ENCODE data around the gene TAOK3. TPM values are rescaled to one million over a fixed set of nuclear protein-coding genes. Genes with fewer than 3 reads are reported as not detected.
A peak's percentile ranks its signal among the peaks of the same experiment; 100 is the strongest.

TAOK3 gene
- total and polyA plus RNA-seq, 2 of the 4 experiments (the other 2 are of a cell fraction) = 26.3 to 54.5 TPM

DNA sequence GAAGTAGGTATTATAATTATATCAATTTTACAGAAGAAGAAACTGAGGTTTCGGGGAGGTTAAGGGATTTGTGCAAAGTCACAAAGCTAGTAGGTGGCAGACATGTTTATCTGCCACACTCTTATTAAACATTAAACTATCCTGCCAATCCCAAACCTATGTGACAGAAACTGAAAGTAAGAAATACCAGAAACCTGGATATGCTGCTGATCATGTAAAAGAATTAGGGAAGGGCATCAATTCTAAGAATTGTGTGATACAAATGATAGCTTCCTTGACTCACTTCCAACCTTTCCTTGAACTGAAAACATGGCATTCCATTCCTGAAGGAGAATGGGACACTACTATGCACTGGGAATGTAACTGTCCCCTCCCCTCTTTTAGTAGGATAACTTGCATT, 16.9 kb downstream of the TAOK3 start:
- Histone ChIP-seq H3K36me3 (ENCODE audit: control insufficient read depth, insufficient read depth, low read length) (no peaks in the 10 kb centered on the region), H3K9ac (ENCODE audit: low read depth, low read length) (no peak overlapping the region), H3K4me2 (ENCODE audit: low read depth, low read length) (peak overlapping the region; percentile 68), H3K79me1 (ENCODE audit: low read depth in 1 of 2, low read length in 2 of 2) (peaks cover 17 to 54% of the 10 kb centered on the region in 2 experiments), H3K9me3 (ENCODE audit: control insufficient read depth, insufficient read depth, low read length) (no peaks in the 10 kb centered on the region), H2AK9ac (replicated peaks; ENCODE audit: low read depth, low read length, poor library complexity) (no peak overlapping the region), H2BK15ac (ENCODE audit: low read depth, low read length) (no peak overlapping the region; the same call in 2 of the 3 replicates), H4K8ac (ENCODE audit: low read depth in 2 of 2, low read length in 2 of 2) (0 out of 4 replicates have a peak overlapping the region, but pooled peaks of 1 of the 2 experiments have one; percentile 43), H3K4me1 (ENCODE audit: control insufficient read depth, insufficient read depth, low read length) (peaks cover 9% of the 10 kb centered on the region), H2AK5ac (ENCODE audit: low read depth, low read length) (no peak overlapping the region; the same call in 1 of the 2 replicates), H3K27me3 (ENCODE audit: control insufficient read depth, insufficient read depth, low read length) (no peaks in the 10 kb centered on the region), H3K23ac (ENCODE audit: low read depth, low read length) (peak overlapping the region; percentile 78; the same call in 1 of the 2 replicates), H4K91ac (ENCODE audit: insufficient read depth, low read depth, low read length) (no peak overlapping the region), H4K5ac (ENCODE audit: low read depth, low read length) (no peak overlapping the region), H3K18ac (ENCODE audit: low read depth, low read length) (peak overlapping the region; percentile 33; the same call in 1 of the 2 replicates), H2BK120ac (ENCODE audit: low read depth, low read length) (peak overlapping the region; percentile 49; the same call in 1 of the 2 replicates), H4K20me1 (ENCODE audit: insufficient read depth, low read length) (peaks cover 4% of the 10 kb centered on the region; the same call in 1 of the 2 replicates), H3K4me3 (ENCODE audit: insufficient read depth, low read depth, low read length) (no peak overlapping the region), H3K27ac (ENCODE audit: insufficient read depth, low read length) (no peak overlapping the region), H3K56ac (ENCODE audit: extremely low read depth, insufficient read depth, low read length) (no peak overlapping the region), H3K14ac (replicated peaks; ENCODE audit: low read depth, low read length) (no peak overlapping the region), H3K4ac (ENCODE audit: low read depth, low read length) (no peak overlapping the region; the same call in 1 of the 2 replicates), H2BK20ac (ENCODE audit: low read depth, low read length) (0 out of 2 replicates have a peak overlapping the region, but pooled peaks have one; percentile 38), H2BK5ac (ENCODE audit: low read depth, low read length, poor library complexity, severe bottlenecking) (peak overlapping the region; percentile 62), H2AFZ (replicated peaks; ENCODE audit: low read length, poor library complexity) (no peak overlapping the region), H3K9me1 (ENCODE audit: insufficient read depth, low read length) (peaks cover 2% of the 10 kb centered on the region; the same call in 1 of the 2 replicates)
- CTCF ChIA-PET = interaction anchor here (2.5 kb wide), 1 partner anchor 21 kb away, joined by 10 read pairs; the partner anchor contains the start of gene SUDS3
- ATAC-seq (ENCODE audit: low read depth) (no peak), DNase-seq (no peak)
- no TSS peak for BruUV-seq (replicated peaks)
- no CpG with 5 or more reads among the region's 1 CpG for WGBS, 2 experiments (ENCODE audit: extremely low coverage in 2 of 2, insufficient read length in 1 of 2)
- intact Hi-C loops (cut with micrococcal nuclease) = loop anchor here (2.0 kb wide), 1 partner anchor 19 kb away; no protein-coding TSS in a partner anchor
- dilution Hi-C loops (cut with HindIII; ENCODE audit: low sequenced_read_pairs, unreplicated experiment) = no loop called here
- TF ChIP-seq MAFK (IDR thresholded peaks at IDR 0.05; ENCODE audit: low read depth, low read length) = no peak
- TF ChIP-seq MAZ (IDR thresholded peaks at IDR 0.05; ENCODE audit: borderline replicate concordance, low read depth, low read length) = no peak
- TF ChIP-seq, protein P1, sequence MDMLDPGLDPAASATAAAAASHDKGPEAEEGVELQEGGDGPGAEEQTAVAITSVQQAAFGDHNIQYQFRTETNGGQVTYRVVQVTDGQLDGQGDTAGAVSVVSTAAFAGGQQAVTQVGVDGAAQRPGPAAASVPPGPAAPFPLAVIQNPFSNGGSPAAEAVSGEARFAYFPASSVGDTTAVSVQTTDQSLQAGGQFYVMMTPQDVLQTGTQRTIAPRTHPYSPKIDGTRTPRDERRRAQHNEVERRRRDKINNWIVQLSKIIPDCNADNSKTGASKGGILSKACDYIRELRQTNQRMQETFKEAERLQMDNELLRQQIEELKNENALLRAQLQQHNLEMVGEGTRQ (IDR thresholded peaks at IDR 0.05; ENCODE audit: low read depth, low read length) = no peak
- TF ChIP-seq RCOR1 (IDR thresholded peaks at IDR 0.05; ENCODE audit: insufficient replicate concordance, low read length) = no peak
- TF ChIP-seq CEBPB (IDR thresholded peaks at IDR 0.05; ENCODE audit: low read depth, low read length) = no peak
- TF ChIP-seq, protein P2, sequence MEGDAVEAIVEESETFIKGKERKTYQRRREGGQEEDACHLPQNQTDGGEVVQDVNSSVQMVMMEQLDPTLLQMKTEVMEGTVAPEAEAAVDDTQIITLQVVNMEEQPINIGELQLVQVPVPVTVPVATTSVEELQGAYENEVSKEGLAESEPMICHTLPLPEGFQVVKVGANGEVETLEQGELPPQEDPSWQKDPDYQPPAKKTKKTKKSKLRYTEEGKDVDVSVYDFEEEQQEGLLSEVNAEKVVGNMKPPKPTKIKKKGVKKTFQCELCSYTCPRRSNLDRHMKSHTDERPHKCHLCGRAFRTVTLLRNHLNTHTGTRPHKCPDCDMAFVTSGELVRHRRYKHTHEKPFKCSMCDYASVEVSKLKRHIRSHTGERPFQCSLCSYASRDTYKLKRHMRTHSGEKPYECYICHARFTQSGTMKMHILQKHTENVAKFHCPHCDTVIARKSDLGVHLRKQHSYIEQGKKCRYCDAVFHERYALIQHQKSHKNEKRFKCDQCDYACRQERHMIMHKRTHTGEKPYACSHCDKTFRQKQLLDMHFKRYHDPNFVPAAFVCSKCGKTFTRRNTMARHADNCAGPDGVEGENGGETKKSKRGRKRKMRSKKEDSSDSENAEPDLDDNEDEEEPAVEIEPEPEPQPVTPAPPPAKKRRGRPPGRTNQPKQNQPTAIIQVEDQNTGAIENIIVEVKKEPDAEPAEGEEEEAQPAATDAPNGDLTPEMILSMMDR (conservative IDR thresholded peaks at IDR 0.05; ENCODE audit: low read depth, low read length) = no peak
- no peak for TF ChIP-seq ELK1 (IDR thresholded peaks at IDR 0.05; ENCODE audit: borderline replicate concordance, low read depth, low read length)
- no peak for TF ChIP-seq RAD21 (IDR thresholded peaks at IDR 0.05; ENCODE audit: low read length)
- TF ChIP-seq POLR2A (IDR thresholded peaks at IDR 0.05; ENCODE audit: low read depth, low read length) = no peak
- no peak for TF ChIP-seq SMC3 (IDR thresholded peaks at IDR 0.05; ENCODE audit: low read depth, low read length)
- TF ChIP-seq NFE2L2 (IDR thresholded peaks at IDR 0.05; ENCODE audit: low read depth, low read length) = no peak
- no peak for TF ChIP-seq FOS (IDR thresholded peaks at IDR 0.05; ENCODE audit: low read depth, low read length)
- no peak for TF ChIP-seq BHLHE40 (IDR thresholded peaks at IDR 0.05; ENCODE audit: low read depth, low read length)
- TF ChIP-seq RFX5 (IDR thresholded peaks at IDR 0.05; ENCODE audit: low read depth, low read length) = no peak
- POLR2A ChIA-PET (ENCODE audit: unreplicated experiment) = interaction anchor here (0.7 kb wide), 1 partner anchor 44 kb away, joined by 6 read pairs; no protein-coding TSS in a partner anchor
- in situ Hi-C loops (cut with MboI; ENCODE audit: low sequenced_read_pairs) = loop anchor here (25.0 kb wide), 1 partner anchor 1756 kb away; the partner anchor contains the start of gene RAB35
